Type B pancreatic cell (in vitro differentiated cells): Measurements from ENCODE around the gene TSEN2. TPM values are rescaled to one million over a fixed set of nuclear protein-coding genes. Genes with fewer than 3 reads are reported as not detected.

ENCODE experiments used
- DNase-seq: peaks from one replicate; pipeline ENCODE4 v3.0.0; 2021; ENCODE audit warnings: mixed read lengths; ENCODE audit not compliant: unreplicated experiment; ENCODE audit errors: extremely low spot score
- H3K27ac Mint-ChIP-seq: 2 replicates; pipeline ENCODE4 v1.8.0; 2021; ENCODE audit warnings: mild to moderate bottlenecking, mixed read lengths
- H3K27me3 Mint-ChIP-seq: 2 replicates; pipeline ENCODE4 v1.8.0; 2021; ENCODE audit warnings: mixed read lengths
- H3K36me3 Mint-ChIP-seq: 2 replicates; pipeline ENCODE4 v1.8.0; 2021; ENCODE audit warnings: mixed read lengths
- H3K4me1 Mint-ChIP-seq: one replicate; pipeline ENCODE4 v1.8.0; 2021; ENCODE audit warnings: mixed read lengths; ENCODE audit not compliant: unreplicated experiment
- H3K4me3 Mint-ChIP-seq: 2 replicates; pipeline ENCODE4 v1.8.0; 2021; ENCODE audit warnings: mild to moderate bottlenecking, mixed read lengths
- H3K9me3 Mint-ChIP-seq: 2 replicates; pipeline ENCODE4 v1.8.0; 2021; ENCODE audit warnings: mixed read lengths
- CTCF ChIP-seq: fragments of 200-600 bp; sonication (generic); conservative IDR thresholded peaks from 2 replicates; pipeline ENCODE4 v1.5.0; 2021; ENCODE audit warnings: antibody characterized with exemption, mild to moderate bottlenecking
- long read RNA-seq: library from polyadenylated mRNA; unstranded; transcript quantifications from one replicate; pipeline ENCODE4 v2.0.0, GENCODE V29; 2020
- total RNA-seq: library from RNA; stranded (reverse); gene quantifications from 2 replicates; pipeline ENCODE4 v1.2.1, GENCODE V29; 2021; ENCODE audit warnings: low replicate concordance

TSEN2 gene
- 15.5 and 27.7 TPM in 2 replicates for total RNA-seq
- long read RNA-seq, partial matches to known transcripts, result 15 of 55 reads
- long read RNA-seq, other reads (novel, unspliced or antisense), result 32 of 55 reads

- peak; percentile 13 for TF ChIP-seq CTCF
- Mint-ChIP-seq H3K4me1 (peaks cover 42% of the 10 kb centered on the region), H3K4me3 (peak within 1 kb of the TSS; percentile 97), H3K27me3 (no peaks in the 10 kb centered on the region), H3K9me3 (no peaks in the 10 kb centered on the region), H3K27ac (peak within 1 kb of the TSS; percentile 94), H3K36me3 (no peaks in the 10 kb centered on the region)
- peak; percentile 99 for DNase-seq
Observed at GRCh38 chr3:12484198-12484982, at the start of gene TSEN2. TSS of gene TSEN2 (plus strand) at chr3:12484480. CDS start at chr3:12489801, 5,321 bp downstream.

GRCh38 chr3:12436514-12437220 lies 47.6 kb upstream of the TSEN2 start:
- Mint-ChIP-seq H3K4me1 (peaks cover 4% of the 10 kb centered on the region), H3K27ac (no peak overlapping the region), H3K27me3 (peaks cover 4% of the 10 kb centered on the region), H3K36me3 (no peaks in the 10 kb centered on the region), H3K4me3 (no peak overlapping the region), H3K9me3 (no peaks in the 10 kb centered on the region)
- no peak for TF ChIP-seq CTCF
- DNase-seq, result no peak

- Mint-ChIP-seq H3K9me3 (no peaks in the 10 kb centered on the region), H3K36me3 (no peaks in the 10 kb centered on the region), H3K4me3 (no peak overlapping the region), H3K4me1 (peaks cover 4% of the 10 kb centered on the region), H3K27me3 (peaks cover 4% of the 10 kb centered on the region), H3K27ac (no peak overlapping the region)
- TF ChIP-seq CTCF, result no peak
- DNase-seq, result no peak
Observed at GRCh38 chr3:12437221-12437605, 47.1 kb upstream of the TSEN2 start.

GRCh38 chr3:12437861-12438260 lies 46.4 kb upstream of the TSEN2 start:
- peaks cover 9% of the 10 kb centered on the region for H3K4me1 Mint-ChIP-seq
- no peaks in the 10 kb centered on the region for H3K9me3 Mint-ChIP-seq
- H3K27ac Mint-ChIP-seq, result no peak overlapping the region
- H3K36me3 Mint-ChIP-seq, result no peaks in the 10 kb centered on the region
- TF ChIP-seq CTCF, result no peak
- peak; percentile 27 for DNase-seq
- peaks cover 4% of the 10 kb centered on the region for H3K27me3 Mint-ChIP-seq
- no peak overlapping the region for H3K4me3 Mint-ChIP-seq

- Mint-ChIP-seq H3K27ac (no peak overlapping the region), H3K4me3 (no peak overlapping the region), H3K9me3 (no peaks in the 10 kb centered on the region), H3K36me3 (no peaks in the 10 kb centered on the region), H3K4me1 (peaks cover 13% of the 10 kb centered on the region), H3K27me3 (peaks cover 8% of the 10 kb centered on the region)
- TF ChIP-seq CTCF, result no peak
- DNase-seq, result peak; percentile 20
Observed at GRCh38 chr3:12438318-12438717, 46.0 kb upstream of the TSEN2 start.
